GM12878 (cell line): Measurements from ENCODE around the gene SMKR1. TPM values are rescaled to one million over a fixed set of nuclear protein-coding genes. Genes with fewer than 3 reads are reported as not detected.
A peak's percentile ranks its signal among the peaks of the same experiment; 100 is the strongest.

Experiments
- ATAC-seq: fragments of 200-7000 bp; cut with Tn5 transposase; 3 replicates; pipeline ENCODE4 v1.9.1; 2020; ENCODE audit warnings: mild to moderate bottlenecking, moderate library complexity
- BruUV-seq: library from RNA; stranded (reverse); fragments of 400-500 nt; replicated peaks from 2 replicates; lab custom pipeline; 2021; lab: Mats Ljungman, UMichigan
- CTCF ChIA-PET: fragments of 300-600 bp; sonication (Branson Sonifier 250); formaldehyde crosslinking; extraction: SDS; loops from one replicate; lab custom pipeline; 2021; ENCODE audit warnings: inconsistent platforms; lab: Yijun Ruan, JAX
- POLR2A ChIA-PET: fragments of 350-600 bp; formaldehyde crosslinking; extraction: SDS; loops from one replicate; lab custom pipeline; 2021; ENCODE audit warnings: inconsistent platforms; lab: Charles Lee
- RAD21 ChIA-PET: fragments of 300-600 bp; sonication (Branson Sonifier 250); formaldehyde crosslinking; loops from one replicate; lab custom pipeline; 2023; ENCODE audit warnings: antibody characterized with exemption; ENCODE audit not compliant: unreplicated experiment; lab: Charles Lee
- SMC1A ChIA-PET: fragments of 300-600 bp; sonication (Branson Sonifier 250); formaldehyde crosslinking; loops from one replicate; lab custom pipeline; 2023; ENCODE audit not compliant: unreplicated experiment, uncharacterized antibody; lab: Charles Lee
- DNase-seq: peaks from one replicate; pipeline ENCODE4 v3.0.0-alpha.2; 2011; ENCODE audit warnings: low read depth, low spot score
- FAIRE-seq: peaks from 3 replicates; lab custom pipeline; 2011; peaks lifted over from hg19 to GRCh38; lab: Jason Lieb, UNC
- H2AFZ ChIP-seq: 2 replicates; pipeline ENCODE4 v1.6.0; 2011; ENCODE audit warnings: low read depth, low read length, control low read depth; ENCODE audit not compliant: control insufficient read depth
- H3K27ac ChIP-seq: 2 replicates; pipeline ENCODE4 v1.5.1; 2011; ENCODE audit warnings: control low read depth; ENCODE audit not compliant: control insufficient read depth, insufficient read depth
- H3K27me3 ChIP-seq, 2 experiments: replicated peaks in 1 of 2; 2 replicates each; pipeline versions ENCODE4 v1.6.0 to v1.6.1; 2011; ENCODE audit warnings: low read length in 1 of 2; ENCODE audit not compliant: control insufficient read depth in 2 of 2, insufficient read depth in 2 of 2
- H3K36me3 ChIP-seq, 2 experiments: 2 replicates each; pipeline ENCODE4 v1.5.1; 2011; ENCODE audit warnings: low read length in 1 of 2; ENCODE audit not compliant: control insufficient read depth in 2 of 2, insufficient read depth in 2 of 2
- H3K4me1 ChIP-seq: 2 replicates; pipeline ENCODE4 v1.6.1; 2011; ENCODE audit warnings: mild to moderate bottlenecking, low read length, moderate library complexity, mixed read lengths; ENCODE audit not compliant: control insufficient read depth, insufficient read depth
- H3K4me2 ChIP-seq: 2 replicates; pipeline ENCODE4 v1.6.0; 2011; ENCODE audit warnings: control low read depth; ENCODE audit not compliant: control insufficient read depth, insufficient read depth
- H3K4me3 ChIP-seq: fragments of 200-600 bp; sonication (generic); 2 replicates; pipeline ENCODE4 v1.5.1; 2016
- H3K79me2 ChIP-seq: 2 replicates; pipeline ENCODE4 v1.6.0; 2011; ENCODE audit warnings: low read length; ENCODE audit not compliant: control insufficient read depth, insufficient read depth
- H3K9ac ChIP-seq: 2 replicates; pipeline ENCODE4 v1.8.0; 2011; ENCODE audit warnings: low read length, control low read depth, mixed read lengths; ENCODE audit not compliant: control insufficient read depth, insufficient read depth
- H3K9me3 ChIP-seq: replicated peaks from 3 replicates; pipeline ENCODE4 v1.5.1; 2011; ENCODE audit warnings: mild to moderate bottlenecking, low read length; ENCODE audit not compliant: control insufficient read depth, insufficient read depth
- H4K20me1 ChIP-seq: 2 replicates; pipeline ENCODE4 v1.6.0; 2011; ENCODE audit not compliant: control insufficient read depth, insufficient read depth
- IKZF2 ChIP-seq, 2 experiments: fragments of 450-650 bp; IDR thresholded peaks; 2 replicates each; pipeline ENCODE4 v1.6.1; 2017; ENCODE audit warnings: mild to moderate bottlenecking in 2 of 2, moderate library complexity in 2 of 2
- KDM1A ChIP-seq: fragments of 200-600 bp; sonication (generic); IDR thresholded peaks from 2 replicates; pipeline ENCODE4 v1.6.1; 2016; ENCODE audit warnings: borderline replicate concordance
- MEF2A ChIP-seq: IDR thresholded peaks from 2 replicates; pipeline ENCODE4 v1.6.1; 2011; ENCODE audit warnings: low read depth, mild to moderate bottlenecking, low read length, moderate library complexity; ENCODE audit not compliant: insufficient read depth
- POLR2AphosphoS2 ChIP-seq: IDR thresholded peaks from 2 replicates; pipeline ENCODE4 v1.6.1; 2011; ENCODE audit warnings: low read depth, mild to moderate bottlenecking, low read length, improper control_type of control experiment, moderate library complexity
- SMARCA5 ChIP-seq: fragments of 450-650 bp; IDR thresholded peaks from 2 replicates; pipeline ENCODE4 v1.6.1; 2017; ENCODE audit warnings: mild to moderate bottlenecking
- SPI1 ChIP-seq: IDR thresholded peaks from 2 replicates; pipeline ENCODE4 v1.6.1; 2011; ENCODE audit warnings: low read depth, mild to moderate bottlenecking, low read length, moderate library complexity, borderline replicate concordance; ENCODE audit not compliant: insufficient read depth
- STAT1 ChIP-seq: fragments of 450-650 bp; conservative IDR thresholded peaks from 2 replicates; pipeline ENCODE4 v1.6.1; 2014; ENCODE audit warnings: antibody characterized with exemption, mild to moderate bottlenecking
- SUPT20H ChIP-seq: IDR thresholded peaks from 2 replicates; pipeline ENCODE4 v1.6.1; 2011; ENCODE audit warnings: low read depth, mild to moderate bottlenecking, low read length, moderate library complexity, borderline replicate concordance; ENCODE audit not compliant: control insufficient read depth
- TCF3 ChIP-seq: IDR thresholded peaks from 2 replicates; pipeline ENCODE4 v1.6.1; 2012; ENCODE audit warnings: low read depth, mild to moderate bottlenecking, low read length, borderline replicate concordance; ENCODE audit not compliant: insufficient read depth
- WRNIP1 ChIP-seq: IDR thresholded peaks from 2 replicates; pipeline ENCODE4 v1.6.1; 2011; ENCODE audit warnings: low read depth, low read length, improper control_type of control experiment, borderline replicate concordance
- YBX1 ChIP-seq: fragments of 450-650 bp; IDR thresholded peaks from 2 replicates; pipeline ENCODE4 v1.6.1; 2016; ENCODE audit warnings: antibody characterized with exemption
- YY1 ChIP-seq: IDR thresholded peaks from 2 replicates; pipeline ENCODE4 v1.6.1; 2011; ENCODE audit warnings: low read depth, mild to moderate bottlenecking, low read length
- whole genome bisulfite sequencing: methylation state at CpG from one replicate; pipeline ENCODE4 v1.1.6; 2016; ENCODE audit warnings: low lambda C conversion rate; ENCODE audit not compliant: insufficient replicate concordance, insufficient coverage; ENCODE audit errors: missing lambda C conversion rate; 5-methylcytosine and 5-hydroxymethylcytosine counted together
- in situ Hi-C: fragments of 300-500 bp; cut with MboI; formaldehyde crosslinking; loops from 9 replicates; pipeline ENCODE4 v1.14.3; 2018; ENCODE audit warnings: mixed read lengths
- intact Hi-C: fragments of 100-400 bp; cut with micrococcal nuclease; formaldehyde crosslinking; loops from one replicate; pipeline ENCODE4 v1.14.2; 2022; ENCODE audit not compliant: unreplicated experiment
- polyA plus RNA-seq, 11 experiments: library from polyadenylated mRNA; depleted of rRNA in 4 of 11; unstranded in 6 of 11; stranded (reverse) in 5 of 11; fragments of >200 nt; fragmentation: Nextera tagmentation in 4 of 11; fragmentation: Illumina TruSeq in 1 of 11; extraction: Ambion mirVana in 4 of 11; extraction: Trizol in 1 of 11; gene quantifications; 1 replicate in 1 of 11; 2 replicates in 10 of 11; pipeline versions ENCODE4 v1.2.1 to v1.2.3, GENCODE V29; 2011 to 2016; ENCODE audit warnings: inconsistent platforms in 2 of 11, missing spikeins in 2 of 11, low read depth in 1 of 11
- total RNA-seq, 4 experiments: library from RNA; depleted of rRNA in 3 of 4; stranded (reverse); fragments of >200 nt in 3 of 4; fragmentation: Illumina TruSeq in 1 of 4; extraction: Trizol in 1 of 4; gene quantifications; 2 replicates each; pipeline versions ENCODE4 v1.2.1 to v1.2.3, GENCODE V29; 2013 to 2021
- TF ChIP-seq, protein P1 (sequence below): fragments of 450-650 bp; IDR thresholded peaks from 2 replicates; pipeline ENCODE4 v1.6.1; 2018; ENCODE audit warnings: mild to moderate bottlenecking, low read depth, moderate library complexity; ENCODE audit not compliant: partially characterized antibody

The SMKR1 gene
- total and polyA plus RNA-seq, 10 of the 15 experiments (the other 5 are each of a cell fraction or from before 2014, with no cell fraction given): 0.37 to 2.6 (median 0.83) TPM

DNA sequence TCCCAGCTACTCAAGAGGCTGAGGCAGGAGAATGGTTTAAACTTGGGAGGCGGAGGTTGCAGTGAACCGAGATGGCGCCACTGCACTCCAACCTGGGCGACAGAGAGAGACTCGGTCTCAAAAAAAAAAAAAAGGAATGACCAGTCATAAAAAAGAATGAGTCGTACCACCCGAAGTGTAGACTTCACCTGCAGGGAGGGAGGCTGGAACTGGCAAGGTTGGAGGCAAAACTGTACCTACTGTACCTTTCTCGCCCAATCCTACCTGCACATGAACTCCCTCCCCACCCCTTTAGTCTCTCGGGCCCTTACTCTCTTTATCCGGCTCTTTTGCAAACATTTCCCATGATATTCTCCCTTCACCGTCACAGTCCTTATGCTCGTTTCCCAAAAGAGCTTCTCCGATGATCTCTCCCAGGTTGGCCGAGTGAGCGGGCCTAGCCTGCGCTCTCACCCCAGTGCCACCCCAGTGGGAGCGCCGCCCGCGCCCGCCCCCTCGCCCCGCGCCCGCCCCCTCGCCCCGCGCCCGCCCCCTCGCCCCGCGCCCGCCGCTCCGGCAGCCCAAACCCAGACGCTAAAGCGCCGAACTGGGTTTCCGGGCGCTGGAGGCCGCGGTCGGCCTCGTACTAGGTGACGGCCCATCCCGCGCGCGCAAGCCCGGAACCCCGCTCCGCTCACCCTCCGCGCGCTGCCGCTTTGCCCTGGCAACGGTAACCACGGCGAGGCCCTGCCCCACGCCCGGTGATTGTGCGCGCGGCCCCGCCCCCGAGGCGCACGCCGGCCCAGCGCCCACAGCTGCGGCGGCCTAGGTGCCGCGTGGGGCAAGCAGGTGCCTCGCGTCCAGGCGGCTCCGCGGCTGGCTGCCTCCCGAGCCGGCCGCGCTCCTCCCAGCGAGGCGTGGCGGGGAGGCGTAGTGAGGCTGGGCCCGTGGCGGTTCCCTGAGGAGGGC, at the start of gene SMKR1 (continued):
- peak; percentile 70; the same call in 1 of the 2 replicates for TF ChIP-seq TCF3
- peak; percentile 51; the same call in 1 of the 2 replicates for TF ChIP-seq SMARCA5

DNA sequence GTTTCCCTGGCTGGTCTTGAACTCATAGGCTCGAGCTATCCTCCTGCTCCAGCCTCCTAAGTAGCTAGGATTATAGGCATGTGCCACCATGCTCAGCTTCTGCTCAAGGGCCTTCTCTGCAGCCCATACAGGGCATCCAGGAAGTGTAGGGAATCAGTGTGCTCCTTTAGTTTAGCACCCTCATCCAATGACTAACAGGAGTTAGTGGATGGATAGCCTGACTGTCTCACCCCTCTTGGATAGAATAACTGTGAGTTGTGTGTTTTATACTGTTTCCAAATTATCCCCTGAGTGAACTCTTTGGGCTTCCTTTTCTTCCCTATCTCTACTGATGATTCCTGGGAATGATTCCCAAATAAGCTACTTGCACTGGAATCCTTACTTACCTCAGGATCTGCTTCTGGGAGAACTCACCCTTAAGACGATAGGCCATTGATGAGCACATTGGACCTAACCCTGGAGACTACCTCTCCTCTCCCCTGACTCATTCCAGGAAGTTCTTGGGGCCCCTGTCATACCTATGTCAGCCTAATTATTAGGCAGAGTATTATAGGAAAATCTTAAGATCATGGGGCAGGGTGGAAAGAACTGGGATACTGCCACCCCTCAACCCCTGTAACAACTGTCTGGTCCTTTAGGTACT, 49.6 kb upstream of the SMKR1 start:
- 41% methylated on average over 2 of the region's 2 CpGs for WGBS
- ChIA-PET POLR2A (interaction anchor here (0.9 kb wide), 1 partner anchor 19 kb away, joined by 3 read pairs; no protein-coding TSS in a partner anchor), CTCF (interaction anchor here (1.3 to 2.7 kb wide), 2 partner anchors 9 to 86 kb away, joined by 4 to 6 read pairs; no protein-coding TSS in a partner anchor), RAD21 (interaction anchor here (1.3 to 1.5 kb wide), 2 partner anchors 19 to 84 kb away, joined by 3 to 5 read pairs; no protein-coding TSS in a partner anchor), SMC1A (interaction anchor here (1.1 to 1.7 kb wide), 4 partner anchors 11 to 217 kb away, joined by 3 to 4 read pairs (median 3); no protein-coding TSS in a partner anchor)
- Histone ChIP-seq H3K9me3 (peaks cover 4% of the 10 kb centered on the region; the same call in 1 of the 3 replicates), H3K4me3 (no peak overlapping the region), H2AFZ (no peak overlapping the region), H3K4me1 (no peaks in the 10 kb centered on the region), H3K9ac (no peak overlapping the region), H3K27ac (no peak overlapping the region), H3K36me3 (no peaks in the 10 kb centered on the region), H4K20me1 (no peaks in the 10 kb centered on the region), H3K4me2 (no peak overlapping the region), H3K27me3 (no peaks in the 10 kb centered on the region), H3K79me2 (no peaks in the 10 kb centered on the region)
- ATAC-seq (no peak), DNase-seq (no peak), FAIRE-seq (no peak)
- BruUV-seq: no TSS peak
- in situ Hi-C loops: no loop called here
- TF ChIP-seq STAT1 (no peak), SPI1 (no peak), YY1 (no peak), SUPT20H (no peak), IKZF2 (IDR thresholded peaks at IDR 0.05) (no peak), KDM1A (no peak), MEF2A (no peak), WRNIP1 (no peak), YBX1 (no peak), POLR2AphosphoS2 (no peak)
- TF ChIP-seq, protein P1, sequence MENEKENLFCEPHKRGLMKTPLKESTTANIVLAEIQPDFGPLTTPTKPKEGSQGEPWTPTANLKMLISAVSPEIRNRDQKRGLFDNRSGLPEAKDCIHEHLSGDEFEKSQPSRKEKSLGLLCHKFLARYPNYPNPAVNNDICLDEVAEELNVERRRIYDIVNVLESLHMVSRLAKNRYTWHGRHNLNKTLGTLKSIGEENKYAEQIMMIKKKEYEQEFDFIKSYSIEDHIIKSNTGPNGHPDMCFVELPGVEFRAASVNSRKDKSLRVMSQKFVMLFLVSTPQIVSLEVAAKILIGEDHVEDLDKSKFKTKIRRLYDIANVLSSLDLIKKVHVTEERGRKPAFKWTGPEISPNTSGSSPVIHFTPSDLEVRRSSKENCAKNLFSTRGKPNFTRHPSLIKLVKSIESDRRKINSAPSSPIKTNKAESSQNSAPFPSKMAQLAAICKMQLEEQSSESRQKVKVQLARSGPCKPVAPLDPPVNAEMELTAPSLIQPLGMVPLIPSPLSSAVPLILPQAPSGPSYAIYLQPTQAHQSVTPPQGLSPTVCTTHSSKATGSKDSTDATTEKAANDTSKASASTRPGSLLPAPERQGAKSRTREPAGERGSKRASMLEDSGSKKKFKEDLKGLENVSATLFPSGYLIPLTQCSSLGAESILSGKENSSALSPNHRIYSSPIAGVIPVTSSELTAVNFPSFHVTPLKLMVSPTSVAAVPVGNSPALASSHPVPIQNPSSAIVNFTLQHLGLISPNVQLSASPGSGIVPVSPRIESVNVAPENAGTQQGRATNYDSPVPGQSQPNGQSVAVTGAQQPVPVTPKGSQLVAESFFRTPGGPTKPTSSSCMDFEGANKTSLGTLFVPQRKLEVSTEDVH: no peak
- intact Hi-C loops: no loop called here
